A549 (cell line): ENCODE results near the gene LPIN2. TPM values are rescaled to one million over a fixed set of nuclear protein-coding genes. Genes with fewer than 3 reads are reported as not detected.

Source experiments
- ATAC-seq, 2 experiments: fragments of 200-7000 bp in 1 of 2; fragments of >200 bp in 1 of 2; cut with Nextera tagmentation in 1 of 2; cut with Tn5 transposase in 1 of 2; 3 replicates each; pipeline versions ENCODE4 v1.8.0 to v1.9.1; 2018 to 2020; ENCODE audit warnings: mild to moderate bottlenecking in 1 of 2, moderate library complexity in 1 of 2
- CTCF ChIA-PET: fragments of 300-600 bp; sonication (Branson Sonifier 250); formaldehyde crosslinking; extraction: SDS; loops from one replicate; lab custom pipeline; 2021; ENCODE audit warnings: antibody characterized with exemption, inconsistent platforms; lab: Yijun Ruan, JAX
- POLR2A ChIA-PET: fragments of 350-600 bp; formaldehyde crosslinking; extraction: SDS; loops from one replicate; lab custom pipeline; 2021; ENCODE audit warnings: antibody characterized with exemption, inconsistent platforms; lab: Yijun Ruan, JAX
- DNase-seq, 2 experiments: peaks; one replicate each; pipeline versions ENCODE4 v3.0.0 to v3.0.0-alpha.2; 2011 to 2016; ENCODE audit warnings: low read depth in 1 of 2, low spot score in 1 of 2
- FAIRE-seq: peaks from 2 replicates; lab custom pipeline; 2011; peaks lifted over from hg19 to GRCh38; lab: Jason Lieb, UNC
- H3K27ac ChIP-seq, 2 experiments: fragments of >200 bp; sonication (Bioruptor Twin); formaldehyde crosslinking; 3 replicates each; pipeline ENCODE4 v1.5.1; 2016 to 2017
- H3K4me1 ChIP-seq: fragments of >200 bp; sonication (Bioruptor Twin); formaldehyde crosslinking; 3 replicates; pipeline ENCODE4 v1.6.1; 2016
- H3K4me2 ChIP-seq: fragments of >200 bp; sonication (Bioruptor Twin); formaldehyde crosslinking; 3 replicates; pipeline ENCODE4 v1.6.1; 2016
- H3K4me3 ChIP-seq: fragments of >200 bp; sonication (Bioruptor Twin); formaldehyde crosslinking; 3 replicates; pipeline ENCODE4 v1.5.1; 2016
- H3K9me3 ChIP-seq: fragments of >200 bp; sonication (Bioruptor Twin); formaldehyde crosslinking; 3 replicates; pipeline ENCODE4 v1.6.1; 2016
- CBX2 ChIP-seq: fragments of 200-600 bp; sonication (generic); IDR thresholded peaks from 2 replicates; pipeline ENCODE4 v1.6.1; 2016; ENCODE audit warnings: low read depth, mild to moderate bottlenecking, borderline replicate concordance
- CBX8 ChIP-seq: fragments of 200-600 bp; sonication (generic); IDR thresholded peaks from 2 replicates; pipeline ENCODE4 v1.6.1; 2016
- EHMT2 ChIP-seq: fragments of 200-600 bp; sonication (generic); IDR thresholded peaks from 2 replicates; pipeline ENCODE4 v1.6.1; 2016; ENCODE audit warnings: antibody characterized with exemption, low read depth, mild to moderate bottlenecking, moderate library complexity
- FOSB ChIP-seq: fragments of 250-450 bp; sonication (Bioruptor Pico); IDR thresholded peaks from 2 replicates; pipeline ENCODE4 v1.5.0; 2020; ENCODE audit warnings: mild to moderate bottlenecking, moderate library complexity
- HDAC2 ChIP-seq: fragments of 200-600 bp; sonication (generic); IDR thresholded peaks from 2 replicates; pipeline ENCODE4 v1.6.1; 2016
- JUNB ChIP-seq: fragments of >200 bp; sonication (Bioruptor Twin); formaldehyde crosslinking; IDR thresholded peaks from 2 replicates; pipeline ENCODE4 v1.6.1; 2016
- KDM1A ChIP-seq: fragments of 200-600 bp; sonication (generic); IDR thresholded peaks from 2 replicates; pipeline ENCODE4 v1.6.1; 2016; ENCODE audit warnings: low read depth, mild to moderate bottlenecking
- MAFK ChIP-seq: fragments of 450-650 bp; IDR thresholded peaks from 2 replicates; pipeline ENCODE4 v1.6.1; 2014; ENCODE audit not compliant: partially characterized antibody
- MYC ChIP-seq: IDR thresholded peaks from 2 replicates; pipeline ENCODE4 v1.6.1; 2012; ENCODE audit warnings: mild to moderate bottlenecking, inconsistent platforms, low read length, improper control_type of control experiment, borderline replicate concordance
- NPAS2 ChIP-seq: fragments of 250-450 bp; sonication (Bioruptor Pico); IDR thresholded peaks from 2 replicates; pipeline ENCODE4 v1.8.0; 2022; ENCODE audit warnings: mild to moderate bottlenecking, moderate library complexity, borderline replicate concordance
- NR3C1 ChIP-seq: fragments of >200 bp; sonication (Bioruptor Twin); formaldehyde crosslinking; IDR thresholded peaks from 3 replicates; pipeline ENCODE4 v1.6.1; 2017
- TFCP2L1 ChIP-seq: fragments of 250-450 bp; sonication (Bioruptor Pico); IDR thresholded peaks from 2 replicates; pipeline ENCODE4 v1.5.0; 2021; ENCODE audit warnings: mild to moderate bottlenecking
- ZC3H11A ChIP-seq: fragments of 450-650 bp; IDR thresholded peaks from 2 replicates; pipeline ENCODE4 v1.6.1; 2014; ENCODE audit warnings: antibody characterized with exemption, mild to moderate bottlenecking
- ZSCAN20 ChIP-seq: fragments of 250-450 bp; sonication (Bioruptor Pico); IDR thresholded peaks from 2 replicates; pipeline ENCODE4 v1.8.0; 2022; ENCODE audit warnings: mild to moderate bottlenecking, moderate library complexity
- WGBS: methylation state at CpG from one replicate; pipeline ENCODE4 v1.1.6; 2017; ENCODE audit errors: missing lambda C conversion rate; 5-methylcytosine and 5-hydroxymethylcytosine counted together
- polyA plus RNA-seq, 4 experiments: library from polyadenylated mRNA; depleted of rRNA in 3 of 4; stranded (reverse); fragments of >200 nt; fragmentation: RNase III in 1 of 4; extraction: RNeasy Plus Mini Kit Qiagen cat#74134 plus additional on column Dnase treatment in 1 of 4; gene quantifications; 2 replicates in 3 of 4; 3 replicates in 1 of 4; pipeline ENCODE4 v1.2.3, GENCODE V29; 2011 to 2017
- small RNA-seq, 6 experiments: library from RNA; depleted of rRNA; stranded (forward); fragments of <200 nt; gene quantifications; one replicate each; pipeline ENCODE3, GENCODE V24; 2012
- TF ChIP-seq, protein P1 (sequence below): fragments of 250-450 bp; sonication (Bioruptor Pico); IDR thresholded peaks from 2 replicates; pipeline ENCODE4 v1.5.0; 2020; ENCODE audit warnings: low read depth, mild to moderate bottlenecking, moderate library complexity
- TF ChIP-seq, protein P2 (sequence below): fragments of >200 bp; sonication (Bioruptor Twin); formaldehyde crosslinking; IDR thresholded peaks from 3 replicates; pipeline ENCODE4 v1.5.1; 2016
- TF ChIP-seq, protein P3 (sequence below): fragments of 150-350 bp; IDR thresholded peaks from 2 replicates; pipeline ENCODE4 v1.6.1; 2014; ENCODE audit warnings: low read depth, mild to moderate bottlenecking, low read length
- TF ChIP-seq, protein P4 (sequence below): IDR thresholded peaks from 2 replicates; pipeline ENCODE4 v1.6.1; 2012; ENCODE audit warnings: low read depth, borderline replicate concordance
- TF ChIP-seq, protein P5 (sequence below): fragments of 450-650 bp; IDR thresholded peaks from 2 replicates; pipeline ENCODE4 v1.6.1; 2014; ENCODE audit warnings: antibody characterized with exemption

Gene LPIN2
- polyA plus RNA-seq, 2 of the 4 experiments (the other 2 are of a cell fraction), result 12.9 to 23.7 TPM

DNA sequence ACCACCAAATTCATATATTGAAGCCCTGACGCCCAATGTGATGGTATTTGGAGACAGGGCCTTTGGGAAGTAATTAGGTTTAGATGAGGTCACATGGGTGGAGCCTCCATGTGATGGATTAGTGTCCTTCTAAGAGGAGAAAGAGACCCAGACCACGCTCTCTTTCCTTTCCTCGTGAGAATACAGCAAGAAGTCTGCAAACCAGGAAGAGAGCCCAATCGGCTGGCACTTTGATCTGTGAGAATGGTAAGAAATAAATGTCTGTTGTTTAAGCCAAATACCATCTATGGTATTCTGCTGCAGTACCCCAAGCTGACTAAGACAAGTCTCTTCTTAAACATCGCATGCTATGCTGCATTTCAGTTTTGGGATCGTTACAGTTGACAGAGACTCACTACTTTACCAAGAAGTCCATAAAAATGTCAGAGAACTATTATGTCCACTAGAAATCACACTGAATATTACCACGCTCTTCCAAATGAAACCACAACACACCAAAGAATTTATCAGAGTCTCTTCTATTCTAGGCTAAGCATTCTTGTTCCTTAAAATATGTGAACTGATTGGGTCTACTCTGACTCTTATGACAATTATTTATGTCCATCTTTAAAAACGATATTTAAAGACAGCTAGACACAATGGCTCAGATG lies 48.5 kb downstream of the LPIN2 start:
- H3K4me3 ChIP-seq, result no peak overlapping the region
- no peak overlapping the region for H3K27ac ChIP-seq
- WGBS, result 95% methylated on average over 8 of the region's 8 CpGs
- ATAC-seq (no peak), FAIRE-seq (no peak), DNase-seq (no peak)
- POLR2A ChIA-PET, result no interaction called here
- H3K4me2 ChIP-seq, result no peak overlapping the region
- TF ChIP-seq NR3C1 (no peak), FOSB (CRISPR knock-in tag) (no peak), ZSCAN20 (CRISPR knock-in tag) (no peak), KDM1A (no peak), CBX8 (no peak), CBX2 (no peak), JUNB (no peak), MAFK (no peak), MYC (no peak), HDAC2 (no peak), NPAS2 (CRISPR knock-in tag) (no peak), ZC3H11A (no peak), TFCP2L1 (no peak), EHMT2 (no peak)
- TF ChIP-seq, protein P1, sequence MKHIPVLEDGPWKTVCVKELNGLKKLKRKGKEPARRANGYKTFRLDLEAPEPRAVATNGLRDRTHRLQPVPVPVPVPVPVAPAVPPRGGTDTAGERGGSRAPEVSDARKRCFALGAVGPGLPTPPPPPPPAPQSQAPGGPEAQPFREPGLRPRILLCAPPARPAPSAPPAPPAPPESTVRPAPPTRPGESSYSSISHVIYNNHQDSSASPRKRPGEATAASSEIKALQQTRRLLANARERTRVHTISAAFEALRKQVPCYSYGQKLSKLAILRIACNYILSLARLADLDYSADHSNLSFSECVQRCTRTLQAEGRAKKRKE (CRISPR knock-in tag), result no peak
- TF ChIP-seq, protein P2, sequence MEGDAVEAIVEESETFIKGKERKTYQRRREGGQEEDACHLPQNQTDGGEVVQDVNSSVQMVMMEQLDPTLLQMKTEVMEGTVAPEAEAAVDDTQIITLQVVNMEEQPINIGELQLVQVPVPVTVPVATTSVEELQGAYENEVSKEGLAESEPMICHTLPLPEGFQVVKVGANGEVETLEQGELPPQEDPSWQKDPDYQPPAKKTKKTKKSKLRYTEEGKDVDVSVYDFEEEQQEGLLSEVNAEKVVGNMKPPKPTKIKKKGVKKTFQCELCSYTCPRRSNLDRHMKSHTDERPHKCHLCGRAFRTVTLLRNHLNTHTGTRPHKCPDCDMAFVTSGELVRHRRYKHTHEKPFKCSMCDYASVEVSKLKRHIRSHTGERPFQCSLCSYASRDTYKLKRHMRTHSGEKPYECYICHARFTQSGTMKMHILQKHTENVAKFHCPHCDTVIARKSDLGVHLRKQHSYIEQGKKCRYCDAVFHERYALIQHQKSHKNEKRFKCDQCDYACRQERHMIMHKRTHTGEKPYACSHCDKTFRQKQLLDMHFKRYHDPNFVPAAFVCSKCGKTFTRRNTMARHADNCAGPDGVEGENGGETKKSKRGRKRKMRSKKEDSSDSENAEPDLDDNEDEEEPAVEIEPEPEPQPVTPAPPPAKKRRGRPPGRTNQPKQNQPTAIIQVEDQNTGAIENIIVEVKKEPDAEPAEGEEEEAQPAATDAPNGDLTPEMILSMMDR, result no peak
- TF ChIP-seq, protein P3, sequence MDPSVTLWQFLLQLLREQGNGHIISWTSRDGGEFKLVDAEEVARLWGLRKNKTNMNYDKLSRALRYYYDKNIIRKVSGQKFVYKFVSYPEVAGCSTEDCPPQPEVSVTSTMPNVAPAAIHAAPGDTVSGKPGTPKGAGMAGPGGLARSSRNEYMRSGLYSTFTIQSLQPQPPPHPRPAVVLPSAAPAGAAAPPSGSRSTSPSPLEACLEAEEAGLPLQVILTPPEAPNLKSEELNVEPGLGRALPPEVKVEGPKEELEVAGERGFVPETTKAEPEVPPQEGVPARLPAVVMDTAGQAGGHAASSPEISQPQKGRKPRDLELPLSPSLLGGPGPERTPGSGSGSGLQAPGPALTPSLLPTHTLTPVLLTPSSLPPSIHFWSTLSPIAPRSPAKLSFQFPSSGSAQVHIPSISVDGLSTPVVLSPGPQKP, result no peak
- TF ChIP-seq, protein P4, sequence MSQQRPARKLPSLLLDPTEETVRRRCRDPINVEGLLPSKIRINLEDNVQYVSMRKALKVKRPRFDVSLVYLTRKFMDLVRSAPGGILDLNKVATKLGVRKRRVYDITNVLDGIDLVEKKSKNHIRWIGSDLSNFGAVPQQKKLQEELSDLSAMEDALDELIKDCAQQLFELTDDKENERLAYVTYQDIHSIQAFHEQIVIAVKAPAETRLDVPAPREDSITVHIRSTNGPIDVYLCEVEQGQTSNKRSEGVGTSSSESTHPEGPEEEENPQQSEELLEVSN, result no peak
- TF ChIP-seq, protein P5, sequence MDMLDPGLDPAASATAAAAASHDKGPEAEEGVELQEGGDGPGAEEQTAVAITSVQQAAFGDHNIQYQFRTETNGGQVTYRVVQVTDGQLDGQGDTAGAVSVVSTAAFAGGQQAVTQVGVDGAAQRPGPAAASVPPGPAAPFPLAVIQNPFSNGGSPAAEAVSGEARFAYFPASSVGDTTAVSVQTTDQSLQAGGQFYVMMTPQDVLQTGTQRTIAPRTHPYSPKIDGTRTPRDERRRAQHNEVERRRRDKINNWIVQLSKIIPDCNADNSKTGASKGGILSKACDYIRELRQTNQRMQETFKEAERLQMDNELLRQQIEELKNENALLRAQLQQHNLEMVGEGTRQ, result no peak
- no peaks in the 10 kb centered on the region for H3K4me1 ChIP-seq
- CTCF ChIA-PET, result no interaction called here
- no peaks in the 10 kb centered on the region for H3K9me3 ChIP-seq

Small RNAs within 50 kb of the gene (small RNA-seq; reads per million reads assigned to genes)
- gene RF00156, result 0 to 0.04 (median 0) reads per million in 6 experiments

Other genes starting within 250 kb of the LPIN2 start
- 4.2 and 5.4 TPM in 2 replicates for gene EMILIN2, start 166.1 kb downstream of the LPIN2 start, polyA plus RNA-seq (2011; rRNA removed)
- 6.1 to 7.8 TPM (median 6.7 TPM) in 3 replicates for gene EMILIN2, start 166.1 kb downstream of the LPIN2 start, polyA plus RNA-seq (2017; fragmentation: RNase III; extraction: RNeasy Plus Mini Kit Qiagen cat#74134 plus additional on column Dnase treatment)
- gene MYOM1, start 206.8 kb upstream of the LPIN2 start, polyA plus RNA-seq (2011; rRNA removed), result 0.30 and 0.36 TPM in 2 replicates
- gene MYOM1, start 206.8 kb upstream of the LPIN2 start, polyA plus RNA-seq (2017; fragmentation: RNase III; extraction: RNeasy Plus Mini Kit Qiagen cat#74134 plus additional on column Dnase treatment), result 0.18 to 0.34 TPM (median 0.33 TPM) in 3 replicates
- 446 and 510 TPM in 2 replicates for gene MYL12A, start 234.7 kb upstream of the LPIN2 start, polyA plus RNA-seq (2011; rRNA removed)
- gene MYL12A, start 234.7 kb upstream of the LPIN2 start, polyA plus RNA-seq (2017; fragmentation: RNase III; extraction: RNeasy Plus Mini Kit Qiagen cat#74134 plus additional on column Dnase treatment), result 514 to 544 TPM (median 539 TPM) in 3 replicates
- gene MYL12B, start 249.0 kb upstream of the LPIN2 start, polyA plus RNA-seq (2011; rRNA removed), result 484 and 498 TPM in 2 replicates
- gene MYL12B, start 249.0 kb upstream of the LPIN2 start, polyA plus RNA-seq (2017; fragmentation: RNase III; extraction: RNeasy Plus Mini Kit Qiagen cat#74134 plus additional on column Dnase treatment), result 419 to 437 TPM (median 426 TPM) in 3 replicates